ENCODE data around the gene PHACTR1. TPM values are rescaled to one million over a fixed set of nuclear protein-coding genes. Genes with fewer than 3 reads are reported as not detected.

The PHACTR1 gene
- total and polyA plus RNA-seq, 3 donors from 2014 or later, result 5.1 to 7.6 (median 6.5) TPM

GRCh38 chr6:13166916-13167315 is 450.3 kb downstream of the PHACTR1 start:
- 90% methylated on average over 3 of the region's 3 CpGs for WGBS, 2 donors
- Histone ChIP-seq H3K27ac (no peak overlapping the region), H3K4me1 (no peaks in the 10 kb centered on the region), H3K27me3 (no peaks in the 10 kb centered on the region), H3K9me3 (no peaks in the 10 kb centered on the region), H3K36me3 (ENCODE audit: low read depth, missing control alignments) (no peaks in the 10 kb centered on the region), H3K4me3 (no peak overlapping the region)
- TF ChIP-seq CTCF (IDR thresholded peaks at IDR 0.05) (no peak), POLR2A (IDR thresholded peaks at IDR 0.05) (no peak)
- DNase-seq, result no peak
- intact Hi-C loops (cut with DNase I; ENCODE audit: low total_unique reads), result no loop called here

GRCh38 chr6:13172291-13172690 is 455.7 kb downstream of the PHACTR1 start:
- no peaks in the 10 kb centered on the region for H3K27me3 ChIP-seq
- TF ChIP-seq CTCF (IDR thresholded peaks at IDR 0.05) (no peak), POLR2A (IDR thresholded peaks at IDR 0.05) (no peak)
- no peak overlapping the region for H3K4me3 ChIP-seq
- no peak for DNase-seq
- no peaks in the 10 kb centered on the region for H3K36me3 ChIP-seq (ENCODE audit: low read depth, missing control alignments)
- H3K27ac ChIP-seq, result no peak overlapping the region
- 76 to 78% methylated on average over 3 of the region's 3 CpGs for WGBS, 2 donors
- no peaks in the 10 kb centered on the region for H3K4me1 ChIP-seq
- intact Hi-C loops (cut with DNase I; ENCODE audit: low total_unique reads), result no loop called here
- H3K9me3 ChIP-seq, result no peaks in the 10 kb centered on the region

- Histone ChIP-seq H3K27ac (no peak overlapping the region), H3K9me3 (no peaks in the 10 kb centered on the region), H3K4me1 (no peaks in the 10 kb centered on the region), H3K27me3 (no peaks in the 10 kb centered on the region), H3K4me3 (no peak overlapping the region), H3K36me3 (ENCODE audit: low read depth, missing control alignments) (no peaks in the 10 kb centered on the region)
- intact Hi-C loops (cut with DNase I; ENCODE audit: low total_unique reads), result no loop called here
- DNase-seq, result no peak
- 86 to 87% methylated on average over 2 of the region's 2 CpGs for WGBS, 2 donors
- TF ChIP-seq CTCF (IDR thresholded peaks at IDR 0.05) (no peak), POLR2A (IDR thresholded peaks at IDR 0.05) (no peak)
These were observed 458.5 kb downstream of the PHACTR1 start for GRCh38 chr6:13175087-13175486.

- no peaks in the 10 kb centered on the region for H3K4me1 ChIP-seq
- intact Hi-C loops (cut with DNase I; ENCODE audit: low total_unique reads), result no loop called here
- no peak for DNase-seq
These were observed 459.2 kb downstream of the PHACTR1 start for GRCh38 chr6:13175759-13176158.

More at GRCh38 chr6:13175759-13176158, 459.2 kb downstream of the PHACTR1 start:
- TF ChIP-seq POLR2A (IDR thresholded peaks at IDR 0.05), result no peak
- no peak for TF ChIP-seq CTCF (IDR thresholded peaks at IDR 0.05)
- Histone ChIP-seq H3K27ac (no peak overlapping the region), H3K9me3 (no peaks in the 10 kb centered on the region), H3K4me3 (no peak overlapping the region), H3K27me3 (no peaks in the 10 kb centered on the region), H3K36me3 (ENCODE audit: low read depth, missing control alignments) (no peaks in the 10 kb centered on the region)
- WGBS, 2 donors, result 75 to 82% methylated on average over 4 of the region's 4 CpGs

Measured in testis (tissue), 3 donors.